NOMO-1 treated with DMSO at 0.1 percent for 48 hours (cell line): ENCODE data around the gene RNF145.
A peak's percentile ranks its signal among the peaks of the same experiment; 100 is the strongest.
"Not testable (repeated sequence)": the region's sequence is repeated elsewhere in the genome, so short reads cannot be mapped to it uniquely, and the experiment has no call there.

Experiments used
- DNase-seq: peaks from one replicate; lab custom pipeline; 2025; ENCODE audit not compliant: unreplicated experiment; lab: John Stamatoyannopoulos, UW

Gene RNF145, protein sequence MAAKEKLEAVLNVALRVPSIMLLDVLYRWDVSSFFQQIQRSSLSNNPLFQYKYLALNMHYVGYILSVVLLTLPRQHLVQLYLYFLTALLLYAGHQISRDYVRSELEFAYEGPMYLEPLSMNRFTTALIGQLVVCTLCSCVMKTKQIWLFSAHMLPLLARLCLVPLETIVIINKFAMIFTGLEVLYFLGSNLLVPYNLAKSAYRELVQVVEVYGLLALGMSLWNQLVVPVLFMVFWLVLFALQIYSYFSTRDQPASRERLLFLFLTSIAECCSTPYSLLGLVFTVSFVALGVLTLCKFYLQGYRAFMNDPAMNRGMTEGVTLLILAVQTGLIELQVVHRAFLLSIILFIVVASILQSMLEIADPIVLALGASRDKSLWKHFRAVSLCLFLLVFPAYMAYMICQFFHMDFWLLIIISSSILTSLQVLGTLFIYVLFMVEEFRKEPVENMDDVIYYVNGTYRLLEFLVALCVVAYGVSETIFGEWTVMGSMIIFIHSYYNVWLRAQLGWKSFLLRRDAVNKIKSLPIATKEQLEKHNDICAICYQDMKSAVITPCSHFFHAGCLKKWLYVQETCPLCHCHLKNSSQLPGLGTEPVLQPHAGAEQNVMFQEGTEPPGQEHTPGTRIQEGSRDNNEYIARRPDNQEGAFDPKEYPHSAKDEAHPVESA

GRCh38 chr5:159209438-159210209 is at the start of gene RNF145:
Gene RNF145 (minus strand): TSS chr5:159209553. CDS start chr5:159203617, 5,936 bp downstream.
- DNase-seq, result peak; percentile 51

GRCh38 chr5:159258361-159258760 is 49.0 kb upstream of the RNF145 start:
- DNase-seq, result no peak

- no peak for DNase-seq
Observed at GRCh38 chr5:159257629-159258283, 48.4 kb upstream of the RNF145 start.

DNA sequence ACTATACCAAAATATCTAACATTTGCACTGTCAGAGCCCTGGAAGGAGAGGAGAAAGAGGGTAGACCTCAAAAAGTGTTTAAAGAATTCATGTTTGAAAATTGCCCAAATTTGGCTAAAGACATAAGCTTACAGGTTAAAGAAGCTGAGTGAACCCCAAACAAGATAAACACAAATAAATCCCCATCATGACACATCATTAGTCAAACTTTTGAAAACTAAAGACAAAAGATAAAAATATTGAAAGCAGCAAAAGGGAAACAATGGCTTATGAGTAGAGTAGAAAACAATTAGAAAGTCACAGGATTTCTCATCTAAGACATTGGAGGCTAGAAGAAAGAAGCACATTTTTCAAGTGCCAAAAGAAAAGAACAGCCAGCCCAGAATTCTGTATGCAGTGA is 47.7 kb upstream of the RNF145 start:
- DNase-seq, result no peak

DNA sequence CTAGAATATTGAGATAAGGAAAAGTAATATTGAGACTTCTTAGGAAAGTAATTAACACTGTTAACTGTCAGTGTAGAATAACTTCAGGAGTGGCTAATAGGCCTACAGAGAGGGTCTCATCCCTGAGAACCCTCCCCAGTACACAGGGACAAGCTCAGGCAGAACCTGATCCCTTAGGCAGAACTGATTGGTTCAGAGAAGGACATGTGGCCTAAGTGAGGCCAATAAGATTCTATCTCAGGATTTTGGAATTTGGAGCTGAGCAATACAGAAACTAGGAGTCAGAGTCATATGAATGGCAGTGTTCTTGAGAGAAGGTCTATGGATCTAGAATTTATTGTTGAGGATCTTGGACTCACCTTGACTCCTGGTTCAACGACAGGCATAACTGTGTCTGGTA is 42.8 kb upstream of the RNF145 start:
- DNase-seq, result no peak

GRCh38 chr5:159249158-159249557 is 39.8 kb upstream of the RNF145 start:
- no peak for DNase-seq

- no peak for DNase-seq
Observed at GRCh38 chr5:159244890-159245289, 35.5 kb upstream of the RNF145 start.

- no peak for DNase-seq
Observed at GRCh38 chr5:159244163-159244562, 34.8 kb upstream of the RNF145 start.

DNA sequence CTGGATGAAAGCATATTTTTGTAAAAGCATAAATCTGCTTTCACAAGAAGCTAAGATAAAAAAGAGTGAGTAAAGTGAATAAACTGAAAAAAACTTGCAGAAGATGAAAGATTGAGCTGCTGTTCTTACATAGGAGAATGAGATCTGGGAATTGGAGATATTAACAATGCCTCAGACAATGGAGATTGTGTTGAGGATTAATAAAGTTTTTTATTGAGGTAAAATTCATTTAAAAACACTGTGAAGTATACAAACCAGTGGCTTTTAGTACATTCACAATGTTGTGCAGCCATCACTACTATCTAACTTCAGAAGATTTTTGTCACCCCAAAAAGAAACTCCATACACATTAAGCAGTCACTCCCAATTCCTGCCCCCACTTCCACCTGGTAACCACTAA is 34.0 kb upstream of the RNF145 start:
- DNase-seq, result no peak

DNA sequence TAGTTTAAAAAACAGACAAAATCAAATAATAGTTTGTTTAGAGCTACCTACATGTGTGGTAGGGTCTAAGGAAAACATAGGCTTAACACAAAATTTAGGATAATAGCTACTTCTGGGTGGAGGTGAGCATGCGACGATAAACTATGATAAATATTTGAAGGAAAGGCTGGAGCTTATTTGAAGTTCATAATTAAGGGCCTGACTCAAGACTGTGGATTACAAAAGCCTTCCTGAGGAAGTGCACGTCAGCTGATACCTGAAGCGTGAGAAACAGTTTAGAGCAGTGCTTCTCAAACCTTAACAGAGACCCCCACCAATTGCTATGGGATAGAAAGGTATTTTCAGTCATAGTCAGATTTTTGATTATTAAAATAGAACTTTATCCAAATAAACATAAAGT is 33.3 kb upstream of the RNF145 start:
- DNase-seq, result peak; percentile 58

DNA sequence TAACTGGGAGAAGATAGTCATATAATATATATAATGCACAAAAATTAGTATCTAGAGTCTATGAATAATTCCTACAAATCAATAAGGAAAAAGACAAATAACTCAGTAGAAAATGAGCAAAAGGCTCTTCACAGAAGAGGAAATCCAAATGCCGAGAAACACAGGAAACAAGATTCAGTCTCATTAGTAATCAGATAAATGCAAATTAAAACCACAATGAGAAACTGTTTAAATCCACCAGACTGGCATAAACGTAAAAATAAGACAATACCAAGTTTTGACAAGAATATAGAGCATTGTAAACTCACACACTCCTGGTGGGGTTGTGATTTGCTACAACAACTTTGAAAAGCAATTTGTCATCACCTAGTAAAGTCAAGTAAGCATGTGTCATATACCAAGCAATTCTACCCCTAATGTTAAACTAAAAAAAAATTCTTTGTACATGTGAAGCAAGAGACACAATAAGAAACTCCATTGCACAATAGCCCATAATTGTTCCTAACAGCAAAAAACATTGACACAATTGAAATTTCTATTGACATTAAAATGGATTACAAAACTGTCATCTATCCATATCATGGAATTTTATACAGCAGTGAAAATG is 32.7 kb upstream of the RNF145 start:
- DNase-seq, result peak; percentile 61

- DNase-seq, result peak; percentile 8
Observed at GRCh38 chr5:159240301-159240870, 31.0 kb upstream of the RNF145 start.

GRCh38 chr5:159235871-159236520 is 26.6 kb upstream of the RNF145 start:
- DNase-seq, result not testable (repeated sequence)

DNA sequence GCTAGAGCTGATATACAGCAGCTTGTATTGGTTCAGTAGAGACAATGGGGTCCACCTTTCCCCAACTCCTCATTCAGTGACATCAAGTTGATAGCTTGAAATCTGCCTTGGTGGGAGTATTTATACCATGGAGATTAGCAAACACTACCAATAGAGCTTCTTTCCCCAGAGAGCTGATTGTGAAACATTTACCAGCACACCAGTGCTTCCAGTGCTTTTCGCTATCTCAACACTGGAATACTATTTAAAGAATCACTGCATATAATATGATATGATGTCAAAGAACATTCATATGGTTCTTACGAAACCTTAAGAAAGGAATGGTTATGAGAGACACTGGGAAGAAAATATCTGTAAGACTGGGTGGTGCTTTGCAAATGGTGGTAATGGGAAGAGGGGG is 21.8 kb upstream of the RNF145 start:
- DNase-seq, result no peak

GRCh38 chr5:159230657-159231056 is 21.3 kb upstream of the RNF145 start:
- no peak for DNase-seq

- not testable (repeated sequence) for DNase-seq
Observed at GRCh38 chr5:159228097-159228496, 18.7 kb upstream of the RNF145 start.

DNA sequence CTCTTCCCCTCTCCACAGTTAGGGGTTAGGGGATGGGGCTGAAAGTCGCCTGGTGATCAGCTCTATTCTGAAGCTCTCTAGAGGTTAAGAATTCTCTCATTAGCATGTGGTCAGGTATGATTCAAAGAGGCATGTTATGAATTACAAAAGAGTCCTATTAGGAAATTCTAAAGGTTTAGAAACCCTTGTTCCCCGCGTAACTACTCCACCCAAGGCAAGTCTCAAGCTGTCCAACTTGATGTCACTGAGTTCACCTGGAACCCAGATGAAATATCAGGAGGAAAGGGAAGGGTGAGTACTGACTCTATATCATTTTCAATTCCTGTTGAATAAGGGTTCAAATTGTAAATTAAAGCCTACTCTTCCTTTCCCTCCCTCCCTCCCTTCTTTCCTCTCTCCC is 18.1 kb upstream of the RNF145 start:
- DNase-seq, result peak; percentile 34

DNA sequence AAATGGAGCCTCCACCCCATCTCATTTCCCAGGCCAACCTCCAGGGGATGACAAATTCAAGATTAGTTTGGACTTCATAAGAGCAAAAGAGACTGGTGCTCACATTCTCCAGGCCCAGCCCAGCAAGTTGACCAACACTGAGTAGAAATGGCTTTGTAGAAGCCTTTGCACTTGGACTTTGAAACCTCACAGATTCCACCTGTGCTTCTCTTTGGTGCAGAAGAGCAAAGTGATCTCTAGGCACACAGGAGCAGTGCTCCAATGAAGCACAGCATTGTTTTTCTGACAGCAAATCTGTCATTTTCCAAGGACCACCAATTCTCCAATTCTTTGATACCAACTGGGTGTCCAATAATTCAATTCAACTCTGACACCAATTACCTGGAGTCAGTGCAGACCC is 17.1 kb upstream of the RNF145 start:
- DNase-seq, result no peak

DNA sequence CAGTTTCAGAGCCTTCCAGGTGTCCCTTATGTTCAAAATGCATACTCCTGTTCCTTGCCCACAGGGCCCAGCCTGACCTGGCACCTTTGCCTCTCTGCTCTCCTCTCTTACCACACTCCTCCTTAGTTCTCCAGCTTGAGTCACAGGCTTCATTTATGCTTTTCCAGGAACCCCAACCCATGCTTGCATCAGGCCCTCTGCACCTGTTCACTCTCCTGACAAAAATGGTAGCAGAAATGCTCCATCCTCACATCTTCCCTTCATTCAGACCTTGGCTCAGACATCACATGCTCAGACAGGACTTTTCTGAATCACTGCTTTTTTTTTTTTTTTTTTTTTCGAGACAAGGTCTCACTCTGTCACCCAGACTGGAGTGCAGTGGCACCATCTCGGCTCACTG is 15.1 kb upstream of the RNF145 start:
- no peak for DNase-seq

- no peak for DNase-seq
Observed at GRCh38 chr5:159223469-159223868, 14.1 kb upstream of the RNF145 start.
